A673 (cell line): ENCODE data around the gene CLRN3. TPM values are rescaled to one million over a fixed set of nuclear protein-coding genes. Genes with fewer than 3 reads are reported as not detected.

ENCODE experiments used
- BruUV-seq: library from RNA; stranded (reverse); fragments of 400-500 nt; replicated peaks from 2 replicates; lab custom pipeline; 2021; lab: Mats Ljungman, UMichigan
- CTCF ChIA-PET: fragments of 300-600 bp; sonication (Branson Sonifier 250); formaldehyde crosslinking; loops from one replicate; lab custom pipeline; 2022; ENCODE audit warnings: antibody characterized with exemption; lab: Charles Lee
- POLR2A ChIA-PET: fragments of 300-600 bp; sonication (Branson Sonifier 250); formaldehyde crosslinking; loops from one replicate; lab custom pipeline; 2022; ENCODE audit warnings: antibody characterized with exemption; ENCODE audit not compliant: low non-redundant PET; lab: Charles Lee
- DNase-seq: peaks from one replicate; pipeline ENCODE4 v3.0.0-alpha.2; 2015; ENCODE audit warnings: low spot score
- H3K27ac ChIP-seq: fragments of 200-600 bp; sonication (generic); 2 replicates; pipeline ENCODE4 v1.5.1; 2016; ENCODE audit warnings: mixed run types, low read depth, mild to moderate bottlenecking, mixed read lengths, antibody characterized with exemption, low read length; ENCODE audit not compliant: poor library complexity, severe bottlenecking
- H3K27me3 ChIP-seq: fragments of 200-600 bp; sonication (generic); replicated peaks from 2 replicates; pipeline ENCODE4 v1.6.1; 2017; ENCODE audit warnings: mixed run types, low read depth, mild to moderate bottlenecking, mixed read lengths, antibody characterized with exemption, low read length; ENCODE audit not compliant: insufficient read depth, poor library complexity
- H3K36me3 ChIP-seq: fragments of 200-600 bp; sonication (generic); 2 replicates; pipeline ENCODE4 v1.6.1; 2016; ENCODE audit warnings: mixed run types, mild to moderate bottlenecking, mixed read lengths, antibody characterized with exemption, low read length; ENCODE audit not compliant: insufficient read depth, poor library complexity, severe bottlenecking
- H3K4me1 ChIP-seq: fragments of 200-600 bp; sonication (generic); 2 replicates; pipeline ENCODE4 v1.6.1; 2017; ENCODE audit warnings: mixed run types, mild to moderate bottlenecking, mixed read lengths, antibody characterized with exemption, low read length; ENCODE audit not compliant: insufficient read depth, poor library complexity, severe bottlenecking
- H3K4me3 ChIP-seq: fragments of 200-600 bp; sonication (generic); 2 replicates; pipeline ENCODE4 v1.5.1; 2016; ENCODE audit warnings: low read depth, mixed run types, mild to moderate bottlenecking, mixed read lengths, low read length; ENCODE audit not compliant: poor library complexity, severe bottlenecking
- H3K9me3 ChIP-seq: fragments of 200-600 bp; sonication (generic); 2 replicates; pipeline ENCODE4 v1.6.1; 2016; ENCODE audit warnings: mixed run types, low read depth, mild to moderate bottlenecking, mixed read lengths, antibody characterized with exemption, low read length; ENCODE audit not compliant: poor library complexity, severe bottlenecking
- EZH2 ChIP-seq: fragments of 200-600 bp; sonication (generic); IDR thresholded peaks from 2 replicates; pipeline ENCODE4 v1.6.1; 2017; ENCODE audit warnings: borderline replicate concordance, low read depth, mild to moderate bottlenecking, mixed read lengths, antibody characterized with exemption, low read length; ENCODE audit not compliant: poor library complexity, severe bottlenecking
- intact Hi-C: fragments of 100-400 bp; cut with micrococcal nuclease; formaldehyde crosslinking; loops from one replicate; pipeline ENCODE4 v1.10.0; 2022; ENCODE audit not compliant: unreplicated experiment
- total RNA-seq: library from RNA; stranded (reverse); gene quantifications from 2 replicates; pipeline ENCODE4 v1.2.3, GENCODE V29; 2021
- TF ChIP-seq, protein P1 (sequence below): fragments of 300-800, 200-600 bp; sonication (generic); conservative IDR thresholded peaks from 2 replicates; pipeline ENCODE4 v1.5.1; 2017; ENCODE audit warnings: low read depth, mild to moderate bottlenecking, antibody characterized with exemption, low read length, moderate library complexity, mixed read lengths

The CLRN3 gene
- total RNA-seq, 1 experiment from 2014 or later, result not detected

DNA sequence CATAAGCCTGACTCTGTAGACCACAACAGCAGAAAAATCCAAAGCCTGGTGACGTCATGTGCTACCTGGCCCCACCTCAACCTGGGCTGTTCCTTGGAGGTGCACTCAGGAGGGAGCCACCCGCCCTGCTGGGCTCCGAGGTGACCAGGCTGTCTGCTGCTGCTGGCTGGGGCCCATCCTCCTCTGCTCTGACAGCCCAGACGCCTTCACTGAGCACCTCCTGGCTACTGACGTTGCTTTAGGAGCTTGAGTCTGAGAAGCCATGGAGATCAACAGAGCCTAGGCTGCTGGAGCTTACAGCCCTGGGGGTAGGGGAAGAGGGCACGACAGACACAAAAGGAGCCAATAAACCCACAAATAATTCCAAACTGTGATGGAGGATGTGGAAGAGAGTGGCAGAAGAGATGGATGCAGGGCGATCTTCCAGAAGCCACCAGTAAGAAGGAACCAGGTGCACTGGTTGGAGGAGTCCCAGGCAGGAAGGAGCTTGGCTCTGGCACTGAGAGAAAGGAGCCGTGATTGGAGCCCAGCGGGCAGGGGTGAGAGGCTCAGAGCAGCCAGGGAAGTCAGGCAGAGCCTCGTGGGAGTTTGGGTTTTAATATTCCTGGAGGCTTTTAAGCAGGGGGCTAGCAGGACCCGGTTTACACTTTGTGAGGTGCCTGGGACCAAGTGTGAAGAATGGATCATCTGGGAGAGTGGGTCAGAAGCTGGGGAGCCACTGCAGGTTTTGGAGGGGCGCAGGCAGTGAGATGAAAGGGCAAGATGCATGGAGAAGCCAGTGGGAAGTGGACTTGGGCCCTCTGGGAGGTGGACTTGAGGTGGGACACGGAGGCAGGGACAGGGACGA, 12.5 kb upstream of the CLRN3 start:
- Histone ChIP-seq H3K36me3 (no peaks in the 10 kb centered on the region), H3K9me3 (no peaks in the 10 kb centered on the region), H3K27me3 (peaks cover 7% of the 10 kb centered on the region), H3K4me1 (no peaks in the 10 kb centered on the region), H3K4me3 (no peak overlapping the region), H3K27ac (no peak overlapping the region)
- TF ChIP-seq, protein P1, sequence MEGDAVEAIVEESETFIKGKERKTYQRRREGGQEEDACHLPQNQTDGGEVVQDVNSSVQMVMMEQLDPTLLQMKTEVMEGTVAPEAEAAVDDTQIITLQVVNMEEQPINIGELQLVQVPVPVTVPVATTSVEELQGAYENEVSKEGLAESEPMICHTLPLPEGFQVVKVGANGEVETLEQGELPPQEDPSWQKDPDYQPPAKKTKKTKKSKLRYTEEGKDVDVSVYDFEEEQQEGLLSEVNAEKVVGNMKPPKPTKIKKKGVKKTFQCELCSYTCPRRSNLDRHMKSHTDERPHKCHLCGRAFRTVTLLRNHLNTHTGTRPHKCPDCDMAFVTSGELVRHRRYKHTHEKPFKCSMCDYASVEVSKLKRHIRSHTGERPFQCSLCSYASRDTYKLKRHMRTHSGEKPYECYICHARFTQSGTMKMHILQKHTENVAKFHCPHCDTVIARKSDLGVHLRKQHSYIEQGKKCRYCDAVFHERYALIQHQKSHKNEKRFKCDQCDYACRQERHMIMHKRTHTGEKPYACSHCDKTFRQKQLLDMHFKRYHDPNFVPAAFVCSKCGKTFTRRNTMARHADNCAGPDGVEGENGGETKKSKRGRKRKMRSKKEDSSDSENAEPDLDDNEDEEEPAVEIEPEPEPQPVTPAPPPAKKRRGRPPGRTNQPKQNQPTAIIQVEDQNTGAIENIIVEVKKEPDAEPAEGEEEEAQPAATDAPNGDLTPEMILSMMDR, result no peak
- TF ChIP-seq EZH2, result no peak
- intact Hi-C loops, result no loop called here
- CTCF ChIA-PET, result interaction anchor here (2.2 to 3.5 kb wide), 2 partner anchors 105 to 164 kb away, joined by 17 to 65 read pairs; no protein-coding TSS in a partner anchor
- DNase-seq, result no peak
- POLR2A ChIA-PET, result interaction anchor here (0.6 kb wide), 1 partner anchor 879 kb away, joined by 4 read pairs; no protein-coding TSS in a partner anchor
- BruUV-seq, result no TSS peak

DNA sequence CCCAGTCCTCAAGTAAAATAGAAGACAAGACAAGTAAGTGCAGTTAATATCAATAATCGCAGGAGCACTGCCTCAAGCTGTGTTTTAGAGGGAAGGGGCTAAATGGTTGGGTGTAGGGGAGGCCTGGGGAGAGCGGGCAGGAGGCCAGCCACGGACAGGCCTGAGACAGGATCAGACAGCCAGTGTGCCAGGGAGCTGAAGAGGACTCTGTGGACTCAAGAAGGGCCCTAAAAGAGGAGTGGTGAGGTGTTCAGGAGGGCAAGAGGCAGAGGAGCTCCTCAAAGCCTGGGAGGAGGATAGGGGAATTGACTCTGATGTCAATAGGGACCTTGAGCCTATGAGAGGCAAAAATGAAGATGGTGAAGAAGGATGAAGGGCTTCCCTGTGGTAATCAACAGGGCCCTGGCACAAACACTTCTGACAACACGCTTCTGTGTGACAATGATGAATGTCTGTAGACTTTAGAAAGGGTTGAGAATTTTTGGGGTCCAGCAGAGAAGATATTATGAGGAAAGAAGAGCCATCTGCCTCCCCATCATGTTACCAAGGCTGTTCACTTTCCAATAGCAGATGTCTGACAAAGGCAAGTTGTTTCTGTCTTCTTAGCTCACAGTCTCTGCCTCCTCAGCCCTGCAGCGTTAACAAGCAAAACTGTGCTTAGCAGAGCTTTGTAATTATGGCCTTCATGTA, 11.7 kb upstream of the CLRN3 start:
- intact Hi-C loops, result no loop called here
- no peak overlapping the region for H3K4me3 ChIP-seq
- no peak for DNase-seq
- no peaks in the 10 kb centered on the region for H3K4me1 ChIP-seq
- ChIA-PET POLR2A (no interaction called here), CTCF (interaction anchor here (3.5 kb wide), 1 partner anchor 106 kb away, joined by 65 read pairs; no protein-coding TSS in a partner anchor)
- H3K27me3 ChIP-seq, result peaks cover 7% of the 10 kb centered on the region
- H3K9me3 ChIP-seq, result no peaks in the 10 kb centered on the region
- no peaks in the 10 kb centered on the region for H3K36me3 ChIP-seq
- H3K27ac ChIP-seq, result no peak overlapping the region
- BruUV-seq, result no TSS peak
- TF ChIP-seq, protein P1, result no peak
- no peak for TF ChIP-seq EZH2

DNA sequence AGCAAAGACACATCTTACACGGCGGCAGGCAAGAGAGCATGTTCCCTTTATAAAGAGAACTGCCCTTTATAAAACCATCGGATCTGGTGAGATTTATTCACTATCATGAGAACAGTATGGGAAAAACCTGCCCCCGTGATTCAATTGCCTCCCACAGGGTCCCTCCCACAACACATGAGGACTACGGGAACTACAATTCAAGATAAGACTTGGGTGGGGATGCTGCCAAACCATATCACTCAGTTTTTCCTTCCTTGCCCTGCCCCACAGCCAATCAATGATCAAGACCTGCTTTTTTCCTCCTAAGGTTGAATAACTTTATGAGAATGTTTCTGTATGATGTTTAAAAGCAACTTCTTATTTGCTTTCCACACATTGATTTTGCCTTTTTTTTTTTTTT, 11.0 kb upstream of the CLRN3 start:
- POLR2A ChIA-PET, result no interaction called here
- Histone ChIP-seq H3K36me3 (no peaks in the 10 kb centered on the region), H3K4me1 (no peaks in the 10 kb centered on the region), H3K9me3 (no peaks in the 10 kb centered on the region), H3K27ac (no peak overlapping the region), H3K27me3 (peaks cover 10% of the 10 kb centered on the region), H3K4me3 (no peak overlapping the region)
- TF ChIP-seq EZH2, result no peak
- TF ChIP-seq, protein P1, result no peak
- no TSS peak for BruUV-seq
- no peak for DNase-seq
- intact Hi-C loops, result no loop called here
- CTCF ChIA-PET, result no interaction called here
